ENCODE data around the gene BABAM2. TPM values are rescaled to one million over a fixed set of nuclear protein-coding genes. Genes with fewer than 3 reads are reported as not detected.
"Not testable (repeated sequence)": the region's sequence is repeated elsewhere in the genome, so short reads cannot be mapped to it uniquely, and the experiment has no call there.

Gene BABAM2
- total and polyA plus RNA-seq, 8 donors, result 27.1 to 49.2 (median 28.4) TPM

GRCh38 chr2:28257182-28257581, 366.7 kb downstream of the BABAM2 start:
- Histone ChIP-seq H3K36me3 (peaks cover 0 to 4% of the 10 kb centered on the region in 2 donors), H3K27ac (no peak overlapping the region), H3K4me3 (no peak overlapping the region), H3K9me3 (no peaks in the 10 kb centered on the region), H3K4me1 (no peaks in the 10 kb centered on the region), H3K27me3 (no peaks in the 10 kb centered on the region)
- ATAC-seq (no peak), DNase-seq (no peak)
- intact Hi-C loops (cut with DNase I), result no loop called here
- TF ChIP-seq, protein P1, sequence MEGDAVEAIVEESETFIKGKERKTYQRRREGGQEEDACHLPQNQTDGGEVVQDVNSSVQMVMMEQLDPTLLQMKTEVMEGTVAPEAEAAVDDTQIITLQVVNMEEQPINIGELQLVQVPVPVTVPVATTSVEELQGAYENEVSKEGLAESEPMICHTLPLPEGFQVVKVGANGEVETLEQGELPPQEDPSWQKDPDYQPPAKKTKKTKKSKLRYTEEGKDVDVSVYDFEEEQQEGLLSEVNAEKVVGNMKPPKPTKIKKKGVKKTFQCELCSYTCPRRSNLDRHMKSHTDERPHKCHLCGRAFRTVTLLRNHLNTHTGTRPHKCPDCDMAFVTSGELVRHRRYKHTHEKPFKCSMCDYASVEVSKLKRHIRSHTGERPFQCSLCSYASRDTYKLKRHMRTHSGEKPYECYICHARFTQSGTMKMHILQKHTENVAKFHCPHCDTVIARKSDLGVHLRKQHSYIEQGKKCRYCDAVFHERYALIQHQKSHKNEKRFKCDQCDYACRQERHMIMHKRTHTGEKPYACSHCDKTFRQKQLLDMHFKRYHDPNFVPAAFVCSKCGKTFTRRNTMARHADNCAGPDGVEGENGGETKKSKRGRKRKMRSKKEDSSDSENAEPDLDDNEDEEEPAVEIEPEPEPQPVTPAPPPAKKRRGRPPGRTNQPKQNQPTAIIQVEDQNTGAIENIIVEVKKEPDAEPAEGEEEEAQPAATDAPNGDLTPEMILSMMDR (IDR thresholded peaks at IDR 0.05), result no peak

DNA sequence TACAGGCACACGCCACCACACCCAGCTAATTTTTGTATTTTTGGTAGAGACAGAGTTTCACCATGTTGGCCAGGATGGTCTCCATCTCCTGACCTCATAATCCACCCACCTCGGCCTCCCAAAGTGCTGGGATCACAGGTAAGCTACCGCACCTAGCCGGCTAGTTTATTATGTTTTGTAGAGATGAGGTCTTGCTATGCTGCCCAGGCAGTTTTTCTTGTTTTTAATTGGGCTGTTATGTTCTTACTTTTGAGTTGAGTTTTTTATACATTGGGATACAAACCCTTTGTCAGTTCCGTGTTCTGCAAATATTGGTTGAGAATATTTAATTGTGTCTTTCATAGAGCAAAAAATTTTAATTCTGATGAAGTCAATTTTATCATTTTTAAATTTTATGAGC, 368.7 kb downstream of the BABAM2 start:
- not testable (repeated sequence) for DNase-seq, ATAC-seq, H3K36me3 ChIP-seq

DNA sequence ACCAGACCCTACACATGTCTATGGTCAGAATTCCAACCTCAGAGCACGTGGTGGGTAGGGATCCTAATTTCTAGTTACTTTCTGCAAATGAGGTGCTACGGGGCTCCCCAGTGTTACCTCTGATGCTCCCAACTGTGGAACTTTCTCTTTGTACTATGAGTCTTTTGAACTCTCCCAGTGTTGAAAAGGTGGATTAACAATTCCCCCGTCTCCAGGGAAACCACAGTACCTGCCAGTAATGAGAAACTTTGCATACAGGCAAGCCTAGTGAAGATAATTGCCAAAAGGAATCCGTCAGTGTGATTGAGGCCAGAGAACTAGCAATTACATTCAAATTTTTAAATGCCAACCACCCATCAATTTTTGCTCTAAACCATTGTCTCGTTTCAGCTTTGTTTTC, 373.2 kb downstream of the BABAM2 start:
- Histone ChIP-seq H3K4me3 (no peak overlapping the region), H3K27me3 (no peaks in the 10 kb centered on the region), H3K36me3 (peaks cover 0 to 4% of the 10 kb centered on the region in 2 donors), H3K27ac (no peak overlapping the region), H3K9me3 (no peaks in the 10 kb centered on the region), H3K4me1 (no peaks in the 10 kb centered on the region)
- TF ChIP-seq, protein P1 (IDR thresholded peaks at IDR 0.05), result no peak
- intact Hi-C loops (cut with DNase I), result no loop called here
- DNase-seq, result no peak
- ATAC-seq, result no peak

More for the DNA sequence above, 368.7 kb downstream of the BABAM2 start:
- intact Hi-C loops (cut with DNase I); H3K27me3 ChIP-seq; H3K4me3 ChIP-seq; H3K27ac ChIP-seq; H3K4me1 ChIP-seq; H3K9me3 ChIP-seq: not testable (repeated sequence)

DNA sequence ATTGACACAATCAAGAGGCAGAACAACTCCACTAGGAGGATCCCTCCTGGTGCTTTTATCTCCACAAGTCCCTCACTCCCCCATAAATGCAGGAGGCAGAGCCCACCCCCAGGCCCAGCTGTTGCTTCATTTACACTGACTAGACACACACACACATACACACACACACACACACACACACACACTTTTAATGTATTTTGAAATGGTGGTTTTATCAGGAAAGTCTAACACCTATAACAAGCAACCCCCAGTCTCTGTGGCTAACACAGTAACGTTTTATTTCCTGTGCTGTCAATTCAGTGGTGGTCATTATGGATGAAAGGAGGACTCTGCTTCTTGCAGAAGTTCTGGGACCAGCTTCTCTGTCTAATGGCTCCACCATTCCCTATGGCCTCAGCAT, 376.8 kb downstream of the BABAM2 start:
- no peak overlapping the region for H3K27ac ChIP-seq

DNA sequence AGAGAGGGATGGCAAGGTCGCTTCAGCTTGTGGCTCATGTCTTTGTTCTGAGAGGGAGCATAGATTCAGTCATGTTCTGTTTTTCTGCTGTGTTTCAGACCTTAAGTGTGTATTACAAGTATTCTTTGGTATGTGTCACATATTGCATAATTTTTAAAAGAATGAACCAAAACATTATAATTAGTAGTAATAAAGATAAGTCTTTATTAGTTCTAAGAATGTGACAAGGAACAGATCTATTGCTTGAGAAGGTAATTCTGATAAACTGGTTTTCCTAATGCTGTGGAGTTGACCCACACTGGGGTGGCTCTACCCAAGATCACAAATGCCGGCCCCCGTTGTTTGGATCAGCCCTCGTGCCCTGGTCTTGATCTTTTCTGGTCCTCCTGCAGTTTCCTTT, 377.9 kb downstream of the BABAM2 start:
- TF ChIP-seq, protein P1 (IDR thresholded peaks at IDR 0.05), result no peak
- Histone ChIP-seq H3K9me3 (no peaks in the 10 kb centered on the region), H3K27ac (no peak overlapping the region), H3K4me3 (no peak overlapping the region), H3K27me3 (no peaks in the 10 kb centered on the region), H3K4me1 (peaks cover 3 to 7% of the 10 kb centered on the region in 2 donors), H3K36me3 (no peaks in the 10 kb centered on the region)
- DNase-seq, result no peak
- peak; percentile 32 for ATAC-seq
- intact Hi-C loops (cut with DNase I), result no loop called here

More for the DNA sequence above, 376.8 kb downstream of the BABAM2 start:
- intact Hi-C loops (cut with DNase I), result no loop called here
- DNase-seq, result no peak
- peaks cover 3 to 7% of the 10 kb centered on the region in 2 donors for H3K4me1 ChIP-seq
- H3K27me3 ChIP-seq, result no peaks in the 10 kb centered on the region
- H3K36me3 ChIP-seq, result no peaks in the 10 kb centered on the region
- ATAC-seq, result no peak
- no peak overlapping the region for H3K4me3 ChIP-seq
- TF ChIP-seq, protein P1 (IDR thresholded peaks at IDR 0.05), result no peak
- no peaks in the 10 kb centered on the region for H3K9me3 ChIP-seq

All from left lung (tissue), 10 donors.